CD4-positive, alpha-beta T cell treated with Interleukin-15 for 4 hours (primary cell): ENCODE measurements around the gene MTARC2.
"Not testable (repeated sequence)": the region's sequence is repeated elsewhere in the genome, so short reads cannot be mapped to it uniquely, and the experiment has no call there.

Experiments
- DNase-seq: peaks from one replicate; pipeline ENCODE4 v3.0.0-alpha.2; 2020; ENCODE audit warnings: low spot score

Gene MTARC2

DNA sequence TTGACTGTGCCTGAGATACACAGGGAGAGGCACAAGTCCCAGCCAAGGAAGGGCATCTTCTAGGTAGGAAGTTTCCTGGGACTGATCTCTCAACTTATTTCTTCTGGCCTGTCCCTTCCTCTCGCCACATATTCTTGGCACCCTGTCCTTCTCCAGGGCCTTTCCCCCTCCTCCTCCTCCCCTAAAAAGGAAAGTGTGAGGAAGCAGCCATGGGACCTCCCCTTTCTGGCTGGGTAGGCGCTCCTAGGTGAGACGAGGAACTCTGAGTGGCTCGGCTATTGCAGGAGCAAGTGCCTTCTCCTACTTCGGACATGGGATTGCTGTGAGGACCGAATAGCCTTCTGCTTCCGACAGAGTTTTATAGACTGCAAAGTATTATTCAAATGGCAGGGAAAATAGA lies 15.5 kb upstream of the MTARC2 start:
- DNase-seq = no peak

DNA sequence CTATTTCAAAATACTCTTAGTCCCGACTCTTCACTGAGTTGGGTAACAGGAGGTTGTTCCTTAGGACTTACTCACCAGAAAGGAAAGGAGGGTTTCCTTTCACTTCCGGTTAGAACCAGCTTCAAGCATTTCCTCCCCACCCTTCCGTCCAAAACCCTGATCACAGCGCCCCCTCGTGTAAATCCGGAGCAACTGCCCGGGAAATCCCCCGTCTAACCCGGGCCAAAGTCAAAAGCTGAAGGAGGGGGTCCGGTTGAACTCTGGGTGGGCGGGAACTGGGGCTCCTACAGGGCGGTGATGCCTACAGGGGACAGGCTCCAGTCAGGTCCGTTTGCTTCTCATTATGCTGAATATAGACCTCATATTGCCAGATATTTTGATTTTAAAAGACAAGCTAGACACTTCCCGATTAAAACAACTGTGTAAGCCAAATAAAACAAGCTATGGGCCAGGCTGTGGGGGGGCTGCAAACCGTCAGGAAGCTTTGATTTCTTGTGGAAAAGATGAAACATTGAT lies 15.0 kb upstream of the MTARC2 start:
- DNase-seq = peak; percentile 80

DNA sequence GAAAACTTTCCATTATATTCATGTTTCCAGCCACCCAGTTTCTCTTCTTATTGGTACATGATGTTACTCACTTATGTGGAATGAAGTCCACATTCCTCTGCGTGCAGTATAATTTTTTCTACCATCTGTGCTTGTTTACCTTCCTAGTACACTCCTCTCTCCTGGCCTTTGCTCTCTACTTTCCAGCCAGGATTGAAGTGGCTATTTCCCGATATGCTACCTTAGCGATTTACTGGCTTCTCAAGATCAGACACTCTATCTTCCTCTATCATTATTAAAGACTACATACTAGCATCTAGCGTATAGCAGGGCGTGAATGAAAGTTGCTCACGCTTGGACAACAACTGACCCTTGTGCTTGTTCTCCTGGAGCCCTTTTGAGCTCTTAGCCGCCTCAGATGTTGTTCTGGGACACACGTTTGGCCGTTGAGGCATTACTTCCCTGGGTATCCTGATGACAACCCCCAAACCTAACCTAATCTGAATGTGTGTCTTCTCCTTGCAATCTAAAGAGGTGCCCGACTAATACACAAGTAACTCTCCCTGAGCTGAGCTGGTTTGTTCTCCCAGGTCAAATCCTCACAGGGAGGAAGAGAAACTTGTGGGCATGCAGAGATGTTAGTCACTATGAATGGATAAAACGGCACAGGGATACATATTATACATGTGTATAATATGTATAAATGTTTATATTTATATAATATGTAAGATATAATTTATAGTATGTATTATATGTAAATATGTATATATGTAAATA lies 13.4 kb upstream of the MTARC2 start:
- no peak for DNase-seq

DNA sequence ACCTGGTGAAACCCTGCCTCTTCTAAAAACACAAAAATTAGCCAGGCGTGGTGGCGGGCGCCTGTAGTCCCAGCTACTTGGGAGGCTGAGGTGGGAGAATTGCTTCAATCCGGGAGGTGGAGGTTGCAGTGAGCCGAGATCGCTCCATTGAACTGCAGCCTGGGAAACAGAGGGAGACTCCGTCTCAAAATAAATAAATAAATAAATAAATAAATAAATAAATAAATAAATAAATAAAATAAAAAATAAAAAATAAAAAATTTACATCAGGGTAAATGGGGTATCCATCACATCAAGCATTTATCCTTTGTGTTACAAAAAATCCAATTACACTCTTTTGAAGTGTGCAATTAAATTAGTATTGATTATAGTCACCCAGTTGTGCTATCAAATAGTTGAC lies 11.8 kb upstream of the MTARC2 start:
- DNase-seq = not testable (repeated sequence)

DNA sequence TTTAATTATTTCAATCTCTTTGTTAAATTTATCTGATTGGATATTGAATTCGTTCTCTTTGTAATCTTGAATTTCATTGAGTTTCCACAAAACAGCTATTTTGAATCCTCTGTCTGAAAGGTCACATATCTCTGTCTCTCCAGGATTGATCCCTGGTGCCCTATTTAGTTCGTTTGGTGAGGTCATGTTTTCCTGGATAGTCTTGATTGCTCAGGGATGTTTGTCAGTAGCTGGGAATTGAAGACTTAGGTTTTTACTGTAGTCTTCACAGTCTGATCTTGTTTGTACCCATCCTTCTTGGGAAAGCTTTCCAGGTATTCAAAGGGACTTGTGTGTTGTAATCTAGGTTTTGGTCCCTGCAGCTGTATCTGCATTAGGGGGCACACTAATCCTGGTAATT lies 6.8 kb upstream of the MTARC2 start:
- DNase-seq = no peak

DNA sequence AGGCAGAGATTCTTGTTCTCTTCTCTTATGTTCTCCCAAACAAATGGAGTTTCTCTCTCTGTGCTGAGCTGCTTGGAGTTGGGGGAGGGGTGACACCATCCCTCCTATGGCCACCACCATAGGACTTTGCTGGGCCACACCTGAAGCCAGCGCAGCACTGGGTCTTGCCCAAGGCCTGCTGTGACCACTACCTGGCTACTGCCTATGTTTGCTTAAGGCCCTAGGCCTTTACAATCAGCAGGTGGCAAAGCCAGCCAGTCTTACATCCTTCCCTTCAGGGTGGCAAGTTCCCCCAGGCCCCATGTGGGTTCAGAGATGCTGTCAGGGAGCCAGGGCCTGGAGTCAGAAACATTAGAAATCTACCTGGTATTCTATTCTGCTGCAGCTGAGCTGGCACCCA lies 6.3 kb upstream of the MTARC2 start:
- DNase-seq = no peak

DNA sequence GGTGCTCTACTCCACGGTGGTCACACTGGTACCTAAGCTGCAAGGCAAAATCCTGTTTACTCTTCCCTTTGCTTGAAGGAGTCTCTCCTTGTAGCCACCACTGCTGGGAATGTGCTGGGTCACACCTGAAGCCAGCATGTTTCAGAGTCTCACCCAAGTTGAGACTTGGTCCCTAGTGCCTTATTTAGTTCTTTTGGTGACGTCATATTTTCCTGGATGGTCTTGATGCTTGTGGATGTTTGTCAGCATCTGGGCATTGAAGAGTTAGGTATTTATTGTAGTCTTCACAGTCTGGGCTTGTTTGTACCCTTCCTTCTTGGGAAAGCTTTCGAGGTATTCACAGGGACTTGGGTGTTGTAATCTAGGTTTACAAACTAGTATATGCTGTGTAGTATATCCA lies 5.6 kb upstream of the MTARC2 start:
- no peak for DNase-seq

DNA sequence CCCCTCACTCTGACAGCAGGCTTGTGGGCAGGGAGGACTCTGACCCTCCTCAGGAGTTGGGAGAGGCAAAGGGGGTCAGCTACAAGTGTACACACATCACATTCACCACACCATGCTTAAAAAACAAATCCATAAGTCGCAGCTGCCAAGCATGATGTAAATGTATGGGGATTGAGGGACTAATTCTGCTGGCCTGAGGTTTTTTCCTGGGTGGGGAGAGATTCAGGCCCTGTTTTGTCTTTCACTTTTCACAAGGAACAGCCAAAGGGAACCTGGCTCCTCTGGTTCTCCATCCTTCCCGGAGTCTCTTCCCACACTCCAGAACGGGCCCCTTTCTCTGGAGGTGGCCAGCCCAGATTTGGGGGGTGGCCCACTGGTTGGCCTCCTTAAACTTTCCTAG lies 1.3 kb upstream of the MTARC2 start:
- DNase-seq = no peak

DNA sequence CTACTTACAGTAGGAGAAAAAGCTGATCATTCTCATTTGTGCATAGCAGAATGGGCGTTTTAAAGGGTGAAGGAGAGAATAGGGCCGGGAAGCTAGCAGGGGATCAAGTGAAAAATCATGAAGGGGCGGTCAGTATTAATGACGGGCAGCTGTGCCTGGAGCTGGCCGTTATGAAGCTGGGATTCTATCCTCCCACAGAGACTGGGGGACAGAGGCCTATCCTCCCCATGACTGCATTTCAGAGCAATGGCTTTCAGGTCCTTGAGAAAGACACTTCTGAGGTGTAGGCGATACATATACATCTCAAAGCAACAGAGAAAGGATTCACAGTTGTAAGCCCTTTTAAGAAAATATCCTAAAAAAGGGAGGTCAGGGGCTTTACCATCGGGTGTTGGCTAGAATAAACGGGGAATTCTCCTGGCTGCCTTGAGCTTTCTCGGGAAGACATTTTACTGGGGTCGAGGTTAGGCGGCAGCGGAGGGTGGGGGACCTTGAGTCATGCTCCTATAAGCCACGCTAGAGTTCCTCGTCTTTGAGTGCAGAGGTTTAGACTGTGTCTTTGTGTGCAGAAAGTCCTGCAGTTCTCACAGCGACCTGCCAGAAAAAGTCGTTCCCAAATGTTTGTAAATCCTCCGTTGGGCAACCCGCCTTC lies 559 bp upstream of the MTARC2 start:
- no peak for DNase-seq

DNA sequence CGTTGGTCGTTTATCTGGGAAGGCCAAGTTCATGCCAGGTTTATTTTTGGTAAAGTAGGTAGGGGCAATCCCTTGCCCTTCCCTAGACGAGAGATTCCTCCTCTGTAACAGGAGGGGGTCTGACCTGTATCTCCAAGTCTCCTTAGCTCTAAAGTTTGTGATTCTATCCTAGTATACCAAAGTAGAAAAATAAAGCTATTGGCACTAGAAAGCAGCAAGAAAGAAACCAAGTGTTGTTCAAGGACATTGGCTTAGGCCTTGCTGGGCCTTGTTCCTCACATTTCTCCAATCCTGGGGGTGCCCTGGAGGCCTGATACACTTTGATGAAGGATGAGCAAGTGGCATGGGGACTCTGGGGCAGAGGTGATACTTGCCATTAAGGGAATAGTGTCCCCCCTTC lies 814 bp downstream of the MTARC2 start:
- no peak for DNase-seq

DNA sequence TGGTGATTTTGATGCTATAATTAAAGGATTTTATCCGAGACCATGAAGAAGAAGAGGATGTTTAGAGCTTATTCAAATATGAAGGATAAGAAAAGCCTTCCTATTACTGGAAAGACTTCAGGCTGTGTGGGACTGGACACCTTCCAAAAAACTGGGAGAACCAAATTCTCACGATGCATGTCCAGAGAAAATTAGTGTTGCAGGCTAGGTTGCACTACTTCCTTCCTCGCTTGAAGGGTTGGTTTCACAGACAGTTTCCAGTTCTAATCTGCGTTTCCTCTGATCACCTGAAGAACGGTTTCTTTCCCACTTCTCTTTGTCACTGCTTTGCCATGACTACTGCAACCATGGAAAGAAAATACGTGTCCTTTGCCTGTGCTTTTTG lies 2.0 kb downstream of the MTARC2 start:
- no peak for DNase-seq

DNA sequence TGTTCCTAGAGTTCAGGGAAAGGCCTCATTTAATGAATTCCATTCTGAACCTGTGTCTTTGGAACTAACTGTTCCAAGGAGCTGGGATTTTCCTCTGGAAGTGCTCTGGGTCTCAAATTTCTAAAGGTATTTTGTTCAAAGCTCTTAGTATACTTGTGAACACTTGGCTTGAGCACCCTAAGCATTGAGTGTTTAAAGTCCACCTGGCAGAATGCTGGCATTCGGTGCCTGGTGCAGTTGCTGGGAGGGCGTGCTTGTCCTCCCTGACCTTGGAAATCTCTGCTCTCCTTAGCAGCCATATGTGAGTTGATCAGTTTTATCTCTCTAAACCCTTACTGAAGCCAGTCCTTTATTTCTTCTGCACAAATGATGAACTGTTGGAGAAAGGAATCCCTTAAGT lies 3.0 kb downstream of the MTARC2 start:
- DNase-seq = no peak

DNA sequence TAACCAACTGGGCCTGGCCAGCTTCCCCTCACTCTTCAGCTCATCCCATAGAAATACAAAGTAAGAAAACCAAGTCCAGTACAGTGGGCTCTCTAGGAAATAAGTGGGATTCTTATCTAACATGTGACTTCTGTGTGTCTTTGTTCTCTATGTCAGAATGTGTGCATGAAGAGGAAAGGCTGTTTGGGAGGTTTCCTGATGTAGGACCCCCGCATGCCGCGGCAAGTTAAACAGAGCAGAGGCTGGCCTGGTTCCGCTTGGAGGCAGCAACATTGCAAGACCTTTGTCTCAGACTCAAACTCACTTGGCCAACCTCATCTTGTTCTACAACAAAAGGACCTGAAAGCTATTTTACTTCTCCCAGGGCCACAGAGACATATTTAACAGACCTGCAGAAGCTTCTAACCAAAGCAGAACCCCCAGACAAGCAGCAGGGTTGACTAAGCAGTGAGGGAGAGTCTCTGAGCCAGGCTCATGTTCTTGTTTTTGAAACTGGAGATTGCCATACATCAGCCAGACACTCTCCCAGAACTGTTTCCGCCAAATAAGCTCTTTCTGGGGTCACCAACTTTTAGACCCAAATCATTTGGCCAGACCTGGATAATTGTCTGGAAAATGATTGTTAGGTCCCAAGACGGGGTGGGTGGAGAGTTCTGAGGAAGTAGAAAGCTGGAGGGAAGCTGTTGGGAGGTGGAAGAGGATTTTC lies 6.2 kb downstream of the MTARC2 start:
- DNase-seq = no peak

DNA sequence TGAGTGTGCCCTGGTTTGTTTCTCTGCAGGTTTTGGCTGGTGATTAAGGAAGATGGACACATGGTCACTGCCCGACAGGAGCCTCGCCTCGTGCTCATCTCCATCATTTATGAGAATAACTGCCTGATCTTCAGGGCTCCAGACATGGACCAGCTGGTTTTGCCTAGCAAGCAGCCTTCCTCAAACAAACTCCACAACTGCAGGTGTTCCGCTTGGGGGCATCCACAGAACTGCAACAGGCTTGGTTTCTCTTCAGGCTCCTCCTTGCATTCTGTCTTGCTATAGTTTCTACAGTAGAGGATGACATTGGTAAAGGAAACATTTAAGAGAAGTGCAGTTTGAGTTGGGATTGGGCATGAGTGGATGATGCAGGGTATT lies 6.8 kb downstream of the MTARC2 start:
- no peak for DNase-seq

DNA sequence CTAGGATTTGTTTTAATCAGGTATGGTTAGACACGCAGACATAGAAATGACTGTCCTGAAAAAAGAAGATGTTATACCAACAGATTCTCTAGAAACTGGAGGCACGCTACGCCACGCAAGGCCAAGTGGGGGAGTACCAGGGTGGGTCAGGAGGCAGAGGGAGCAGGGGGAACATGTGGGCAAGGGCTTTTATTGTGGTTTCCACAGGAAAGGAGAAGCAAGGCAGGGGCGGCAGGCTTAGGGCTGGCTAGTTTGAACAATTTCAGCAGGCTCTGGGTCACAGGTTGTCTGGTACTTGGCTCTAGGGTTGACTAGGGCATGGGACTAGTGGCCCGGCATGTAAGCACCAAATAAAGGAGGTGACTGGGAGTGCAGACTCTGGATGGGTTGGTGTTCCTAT lies 7.2 kb downstream of the MTARC2 start:
- no peak for DNase-seq

DNA sequence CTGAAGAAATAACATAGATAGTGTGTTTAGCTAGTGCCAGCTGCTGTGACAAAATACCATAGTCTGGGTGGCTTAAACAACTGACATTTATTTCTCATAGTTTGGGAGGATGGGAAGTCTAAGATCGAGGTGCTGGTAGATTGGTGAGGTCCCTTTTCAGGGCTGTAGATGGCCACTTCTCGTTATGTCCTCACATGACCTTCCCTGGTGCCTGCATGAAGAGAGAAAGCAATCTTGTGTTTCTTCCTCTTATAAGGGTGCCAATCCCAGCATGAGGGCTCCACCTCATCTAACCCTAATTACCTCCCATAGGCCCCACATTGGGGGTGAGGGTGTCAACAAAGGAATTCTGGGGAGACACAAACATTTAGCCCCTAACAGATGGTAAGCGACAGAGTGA lies 9.3 kb downstream of the MTARC2 start:
- no peak for DNase-seq

DNA sequence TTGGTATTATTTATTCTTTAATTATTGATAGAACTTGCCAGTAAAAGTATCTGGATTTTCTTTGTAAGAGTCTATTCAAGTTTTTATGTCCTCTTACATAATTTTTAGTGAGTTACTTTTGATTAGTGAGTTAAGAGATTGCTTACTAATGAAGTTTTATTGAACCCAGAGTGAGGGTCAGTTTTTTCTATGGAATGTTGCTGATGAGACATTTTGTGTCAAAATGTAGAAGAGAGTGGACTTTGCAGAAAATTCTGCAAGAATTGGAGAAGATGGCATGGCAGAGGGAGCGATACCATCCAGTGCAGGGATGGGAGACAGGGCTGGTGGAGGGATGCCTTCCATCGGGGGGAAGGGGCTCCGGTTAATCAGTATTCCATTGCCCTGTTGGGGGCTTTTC lies 11.0 kb downstream of the MTARC2 start:
- DNase-seq = no peak

DNA sequence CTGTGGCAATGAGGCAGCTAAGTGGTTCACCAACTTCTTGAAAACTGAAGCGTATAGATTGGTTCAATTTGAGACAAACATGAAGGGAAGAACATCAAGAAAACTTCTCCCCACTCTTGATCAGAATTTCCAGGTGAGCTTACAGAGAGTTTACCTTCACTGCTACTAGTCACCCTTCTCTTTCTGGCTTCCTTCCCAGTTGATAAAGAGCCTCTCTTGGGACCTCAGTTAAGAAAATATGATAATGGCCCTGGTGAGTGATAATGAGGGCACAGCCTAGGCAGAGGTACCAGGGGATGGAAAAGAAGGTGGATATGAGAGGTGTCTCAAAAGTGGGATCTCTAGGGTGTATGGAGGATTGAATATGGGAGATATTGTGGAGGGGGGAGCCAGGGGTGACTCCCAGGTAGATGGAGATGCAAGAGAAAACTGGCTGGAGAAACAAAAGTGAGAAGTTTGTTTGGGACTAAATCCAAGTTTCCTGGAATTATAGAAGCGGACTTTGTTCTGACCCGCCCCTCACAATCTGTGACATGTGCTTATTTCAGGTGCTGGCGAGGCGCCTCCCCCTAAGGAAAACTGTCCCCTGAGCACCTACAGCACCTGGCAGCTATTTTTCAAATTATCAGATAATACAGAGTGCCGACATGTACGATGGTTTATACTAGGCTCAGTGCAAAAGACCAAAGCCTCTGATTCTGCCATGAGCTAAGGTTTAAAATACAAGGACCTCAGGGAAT lies 13.7 kb downstream of the MTARC2 start:
- DNase-seq = no peak

DNA sequence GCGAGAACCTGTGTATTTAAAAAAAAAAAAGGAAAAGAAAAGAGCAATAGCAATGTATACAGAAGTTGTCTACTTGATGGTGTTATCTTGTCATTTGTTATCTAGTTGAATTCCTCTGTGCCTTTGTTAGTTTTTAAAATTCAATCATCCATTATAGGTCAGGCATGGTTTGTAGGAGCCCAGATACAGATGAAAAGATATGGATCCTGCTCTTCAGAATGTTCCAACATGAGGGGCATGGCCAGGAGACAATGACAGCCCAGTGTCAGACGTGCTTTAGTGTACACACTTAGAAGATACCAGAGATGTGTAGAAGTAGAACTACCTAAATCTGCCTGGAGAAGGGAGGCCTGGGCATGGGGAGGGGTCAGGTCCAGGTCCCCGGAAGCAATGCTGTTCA lies 16.6 kb downstream of the MTARC2 start:
- no peak for DNase-seq

DNA sequence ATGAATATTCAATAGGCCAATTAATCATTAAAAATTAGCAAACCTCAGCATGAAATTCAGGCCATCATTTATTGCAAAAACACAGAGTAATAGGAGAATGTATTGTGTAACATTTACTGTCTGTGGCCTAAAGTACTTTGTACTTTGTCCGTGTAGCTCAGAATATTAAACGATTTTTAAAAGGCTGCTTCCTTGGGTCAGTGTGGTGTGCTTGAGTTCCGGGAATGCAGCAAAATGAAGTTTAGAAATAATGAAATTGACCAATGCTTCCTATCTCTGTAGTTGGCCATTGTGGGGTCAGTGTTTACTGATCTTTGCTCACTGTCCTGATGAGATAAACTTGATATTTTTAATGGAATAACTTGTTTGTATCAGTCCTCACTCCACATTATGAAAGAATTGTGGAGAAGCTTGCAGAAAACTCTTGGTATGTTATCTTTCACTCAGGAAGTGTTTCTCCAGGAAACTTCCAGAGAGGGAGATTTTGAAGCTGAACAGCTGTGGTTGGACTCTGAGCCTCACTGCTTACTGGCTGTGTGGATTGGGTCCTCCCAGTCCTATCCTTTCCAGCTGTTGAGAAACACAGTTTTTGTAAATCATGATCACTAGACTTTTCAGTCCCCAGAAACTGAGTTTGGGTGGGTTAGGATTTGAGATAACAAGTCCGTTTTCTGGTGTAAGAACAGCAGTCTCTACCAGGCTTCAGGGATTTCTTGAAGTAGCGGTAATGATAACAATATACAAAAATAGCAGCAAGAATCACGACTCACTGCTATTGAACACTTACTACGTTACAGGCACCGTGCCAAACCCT lies 19.4 kb downstream of the MTARC2 start:
- no peak for DNase-seq

DNA sequence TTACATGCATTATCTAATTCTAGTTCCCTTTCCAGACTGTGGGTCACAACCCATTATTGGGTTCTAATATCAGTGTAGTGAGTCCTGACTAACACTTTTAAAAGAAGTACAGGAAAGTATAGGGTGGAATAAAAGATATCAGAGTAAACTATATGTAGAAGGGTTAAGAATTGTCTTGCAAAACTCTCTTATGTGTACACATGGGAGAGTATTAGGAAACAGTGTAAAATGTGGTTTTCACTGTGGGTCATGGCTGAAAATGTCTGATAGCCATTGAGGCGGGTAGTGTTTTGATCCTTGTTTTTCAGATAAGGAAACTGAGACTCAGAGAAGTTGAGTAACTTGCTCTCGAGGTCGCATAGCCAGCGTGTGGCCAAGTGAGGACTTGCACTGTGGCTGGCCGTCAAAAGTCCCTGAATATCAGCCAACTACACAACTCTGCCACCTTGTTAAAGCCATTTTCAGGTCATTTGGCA lies 20.0 kb downstream of the MTARC2 start:
- no peak for DNase-seq

DNA sequence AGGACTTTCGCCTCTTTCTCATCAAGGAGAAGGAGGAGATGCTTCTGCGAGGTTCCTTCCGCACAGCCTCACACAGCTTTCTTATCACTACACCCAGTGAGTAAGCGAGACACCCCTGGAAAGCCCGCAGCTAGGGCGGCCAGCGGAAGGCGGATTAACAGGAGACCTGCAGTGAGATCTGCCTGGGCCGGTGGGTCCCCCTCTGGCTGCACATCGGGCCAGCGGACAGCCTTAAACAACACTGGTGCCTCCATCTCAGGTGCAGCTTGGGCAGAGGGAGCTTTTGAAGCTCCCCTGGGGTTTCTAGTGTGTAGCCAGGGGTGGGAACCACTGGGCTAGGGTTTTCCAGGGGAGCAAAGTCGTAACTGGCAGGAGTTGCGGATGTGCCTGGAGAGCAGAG lies 21.1 kb downstream of the MTARC2 start:
- DNase-seq = no peak
